GM10248 (cell line): Measurements from ENCODE around the gene MARS1.
"Not testable (repeated sequence)": the region's sequence is repeated elsewhere in the genome, so short reads cannot be mapped to it uniquely, and the experiment has no call there.

Experiments used
- CTCF ChIA-PET: fragments of 300-600 bp; sonication (Branson Sonifier 250); formaldehyde crosslinking; extraction: SDS; loops from one replicate; lab custom pipeline; 2021; ENCODE audit warnings: antibody characterized with exemption; lab: Yijun Ruan, JAX
- POLR2A ChIA-PET: fragments of 350-650 bp; sonication (Branson Sonifier 250); formaldehyde crosslinking; extraction: SDS; loops from one replicate; lab custom pipeline; 2020; ENCODE audit warnings: antibody characterized with exemption; lab: Yijun Ruan, JAX
- DNase-seq: peaks from one replicate; pipeline ENCODE4 v3.0.0; 2012; ENCODE audit errors: extremely low spot score
- TF ChIP-seq, protein P1 (sequence below): IDR thresholded peaks from 2 replicates; pipeline ENCODE4 v1.5.1; 2012; ENCODE audit warnings: mild to moderate bottlenecking, low read depth; ENCODE audit errors: extremely low read depth, missing control alignments, control extremely low read depth

Gene MARS1

DNA sequence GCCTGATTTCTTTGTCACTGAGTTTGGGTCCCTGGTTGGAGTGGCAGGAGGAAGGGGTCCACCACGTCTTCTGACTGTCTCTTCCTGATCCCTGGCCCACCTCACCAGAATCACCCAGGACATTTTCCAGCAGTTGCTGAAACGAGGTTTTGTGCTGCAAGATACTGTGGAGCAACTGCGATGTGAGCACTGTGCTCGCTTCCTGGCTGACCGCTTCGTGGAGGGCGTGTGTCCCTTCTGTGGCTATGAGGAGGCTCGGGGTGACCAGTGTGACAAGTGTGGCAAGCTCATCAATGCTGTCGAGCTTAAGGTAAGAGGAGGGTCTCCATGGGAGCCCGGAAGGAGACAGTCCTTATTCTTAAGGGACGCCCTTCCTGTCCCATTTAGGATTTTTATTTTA, 12.3 kb downstream of the MARS1 start:
- ChIA-PET CTCF (interaction anchor here (0.6 to 1.2 kb wide), 2 partner anchors 41 to 48 kb away, joined by 3 read pairs; no protein-coding TSS in a partner anchor), POLR2A (interaction anchor here (3.8 kb wide), 1 partner anchor 17 kb away, joined by 20 read pairs; no protein-coding TSS in a partner anchor)
- no peak for DNase-seq
- TF ChIP-seq, protein P1, sequence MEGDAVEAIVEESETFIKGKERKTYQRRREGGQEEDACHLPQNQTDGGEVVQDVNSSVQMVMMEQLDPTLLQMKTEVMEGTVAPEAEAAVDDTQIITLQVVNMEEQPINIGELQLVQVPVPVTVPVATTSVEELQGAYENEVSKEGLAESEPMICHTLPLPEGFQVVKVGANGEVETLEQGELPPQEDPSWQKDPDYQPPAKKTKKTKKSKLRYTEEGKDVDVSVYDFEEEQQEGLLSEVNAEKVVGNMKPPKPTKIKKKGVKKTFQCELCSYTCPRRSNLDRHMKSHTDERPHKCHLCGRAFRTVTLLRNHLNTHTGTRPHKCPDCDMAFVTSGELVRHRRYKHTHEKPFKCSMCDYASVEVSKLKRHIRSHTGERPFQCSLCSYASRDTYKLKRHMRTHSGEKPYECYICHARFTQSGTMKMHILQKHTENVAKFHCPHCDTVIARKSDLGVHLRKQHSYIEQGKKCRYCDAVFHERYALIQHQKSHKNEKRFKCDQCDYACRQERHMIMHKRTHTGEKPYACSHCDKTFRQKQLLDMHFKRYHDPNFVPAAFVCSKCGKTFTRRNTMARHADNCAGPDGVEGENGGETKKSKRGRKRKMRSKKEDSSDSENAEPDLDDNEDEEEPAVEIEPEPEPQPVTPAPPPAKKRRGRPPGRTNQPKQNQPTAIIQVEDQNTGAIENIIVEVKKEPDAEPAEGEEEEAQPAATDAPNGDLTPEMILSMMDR, result no peak

DNA sequence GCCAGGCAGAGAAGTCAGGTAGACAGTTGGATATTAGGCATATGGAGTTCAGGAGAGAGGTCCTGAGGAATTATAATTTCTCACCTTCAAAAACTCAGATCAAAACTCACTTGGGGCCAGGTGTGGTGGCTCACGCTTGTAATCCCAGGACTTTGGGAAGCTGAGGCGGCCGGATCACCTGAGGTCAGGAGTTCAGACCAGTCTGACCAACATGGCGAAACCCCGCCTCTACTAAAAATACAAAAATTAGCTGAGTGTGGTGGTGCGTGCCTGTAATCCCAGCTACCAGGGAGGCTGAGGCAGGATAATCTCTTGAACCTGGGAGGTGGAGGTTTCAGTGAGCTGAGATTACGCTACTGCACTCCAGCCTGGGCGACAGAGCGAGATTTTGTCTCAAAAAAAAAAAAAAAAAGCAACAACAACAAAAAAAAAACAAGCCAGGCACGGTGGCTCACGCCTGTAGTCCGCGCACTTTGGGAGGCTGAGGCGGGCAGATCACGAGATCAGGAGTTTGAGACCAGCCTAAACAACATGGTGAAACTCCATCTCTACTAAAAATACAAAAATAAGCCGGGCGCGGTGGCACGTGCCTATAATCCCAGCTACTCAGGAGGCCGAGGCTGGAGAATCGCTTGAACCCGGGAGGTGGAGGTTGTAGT, 14.6 kb downstream of the MARS1 start:
- ChIA-PET CTCF (interaction anchor here (1.2 to 1.8 kb wide), 3 partner anchors 12 to 43 kb away, joined by 4 to 6 read pairs (median 5); partner anchors contain the start of gene GLI1), POLR2A (interaction anchor here (3.8 kb wide), 1 partner anchor 15 kb away, joined by 20 read pairs; no protein-coding TSS in a partner anchor)
- not testable (repeated sequence) for DNase-seq

DNA sequence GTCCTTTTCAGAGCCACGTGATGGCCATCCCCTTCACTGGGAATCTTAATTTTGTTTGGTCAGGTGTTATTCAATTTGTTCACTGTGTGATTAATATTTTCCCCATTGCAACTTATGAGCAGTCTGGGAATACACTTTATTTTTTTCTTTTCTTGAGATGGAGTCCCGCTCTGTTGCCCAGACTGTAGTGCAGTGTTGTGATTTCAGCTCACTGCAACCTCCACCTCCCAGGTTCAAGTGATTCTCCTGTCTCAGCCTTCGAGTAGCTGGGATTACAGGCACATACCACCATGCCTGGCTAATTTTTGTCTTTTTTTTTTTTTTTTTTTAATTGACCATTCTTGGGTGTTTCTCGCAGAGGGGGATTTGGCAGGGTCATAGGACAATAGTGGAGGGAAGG, 18.7 kb downstream of the MARS1 start:
- POLR2A ChIA-PET, result interaction anchor here (1.5 kb wide), 1 partner anchor 8 kb away, joined by 3 read pairs; no protein-coding TSS in a partner anchor
- DNase-seq, CTCF ChIA-PET: not testable (repeated sequence)

- POLR2A ChIA-PET, DNase-seq, CTCF ChIA-PET: not testable (repeated sequence)
Observed at GRCh38 chr12:57507796-57508195, 19.9 kb downstream of the MARS1 start.

- TF ChIP-seq, protein P1, result no peak
- CTCF ChIA-PET, result interaction anchor here (2.3 kb wide), 1 partner anchor 13 kb away, joined by 7 read pairs; no protein-coding TSS in a partner anchor
- DNase-seq, result no peak
- POLR2A ChIA-PET, result interaction anchor here (0.6 to 2.2 kb wide), 2 partner anchors 9 to 133 kb away, joined by 5 to 7 read pairs; partner anchors contain the start of gene DDIT3
Observed at GRCh38 chr12:57511161-57511560, 23.3 kb downstream of the MARS1 start.

DNA sequence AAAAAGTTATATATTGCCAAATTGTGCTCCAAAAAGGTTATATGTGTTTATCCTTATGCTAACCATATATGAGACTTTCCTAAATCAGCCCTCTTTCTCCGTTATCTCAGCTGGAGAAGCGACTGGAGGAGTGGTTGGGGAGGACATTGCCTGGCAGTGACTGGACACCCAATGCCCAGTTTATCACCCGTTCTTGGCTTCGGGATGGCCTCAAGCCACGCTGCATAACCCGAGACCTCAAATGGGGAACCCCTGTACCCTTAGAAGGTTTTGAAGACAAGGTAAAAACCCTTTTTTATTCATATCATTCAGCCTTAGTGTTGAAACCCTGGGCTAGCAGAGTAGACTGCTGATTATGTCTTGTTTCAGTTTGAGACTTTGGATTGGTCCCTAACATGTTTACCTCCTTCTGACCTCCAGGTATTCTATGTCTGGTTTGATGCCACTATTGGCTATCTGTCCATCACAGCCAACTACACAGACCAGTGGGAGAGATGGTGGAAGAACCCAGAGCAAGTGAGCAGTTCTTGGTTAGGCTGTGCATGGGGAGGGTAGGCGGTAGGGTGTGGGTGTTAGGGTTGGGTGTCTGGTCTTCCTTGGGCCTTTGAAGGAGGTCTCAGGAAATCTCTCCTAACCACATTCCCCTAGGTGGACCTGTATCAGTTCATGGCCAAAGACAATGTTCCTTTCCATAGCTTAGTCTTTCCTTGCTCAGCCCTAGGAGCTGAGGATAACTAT, 23.9 kb downstream of the MARS1 start:
- TF ChIP-seq, protein P1, result no peak
- ChIA-PET CTCF (interaction anchor here (1.5 to 2.3 kb wide), 2 partner anchors 14 to 59 kb away, joined by 3 to 7 read pairs; no protein-coding TSS in a partner anchor), POLR2A (interaction anchor here (0.6 to 2.2 kb wide), 2 partner anchors 9 to 132 kb away, joined by 5 to 7 read pairs; partner anchors contain the start of gene DDIT3)
- DNase-seq, result no peak

- POLR2A ChIA-PET, result no interaction called here
- DNase-seq, result no peak
- CTCF ChIA-PET, result interaction anchor here (1.5 kb wide), 1 partner anchor 60 kb away, joined by 3 read pairs; no protein-coding TSS in a partner anchor
- TF ChIP-seq, protein P1, result no peak
Observed at GRCh38 chr12:57512665-57513064, 24.8 kb downstream of the MARS1 start.

DNA sequence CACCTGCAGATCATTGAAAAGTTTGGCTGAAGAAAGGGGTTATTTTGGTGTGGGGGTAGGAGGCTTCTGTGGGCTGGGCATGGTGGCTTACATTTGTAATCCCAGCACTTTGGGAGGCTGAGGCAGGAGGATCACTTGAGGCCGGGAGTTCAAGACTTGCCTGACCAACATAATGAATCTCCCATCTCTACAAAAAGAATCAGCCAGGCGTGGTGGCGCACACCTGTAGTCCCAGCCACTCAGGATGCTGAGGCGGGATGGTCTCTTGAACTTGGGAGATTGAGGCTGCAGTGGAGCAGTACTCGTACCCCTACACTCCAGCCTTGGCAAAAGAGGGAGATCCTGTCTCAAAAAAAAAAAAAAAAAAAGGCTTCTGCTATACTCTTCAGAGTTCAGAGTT, 25.4 kb downstream of the MARS1 start:
- CTCF ChIA-PET, result interaction anchor here (1.5 kb wide), 1 partner anchor 60 kb away, joined by 3 read pairs; no protein-coding TSS in a partner anchor
- TF ChIP-seq, protein P1, result no peak
- POLR2A ChIA-PET, result interaction anchor here (0.6 to 0.9 kb wide), 4 partner anchors 16 to 1177 kb away, joined by 3 to 5 read pairs (median 3); no protein-coding TSS in a partner anchor
- no peak for DNase-seq

- not testable (repeated sequence) for DNase-seq
- POLR2A ChIA-PET, result interaction anchor here (0.6 to 0.9 kb wide), 4 partner anchors 17 to 1177 kb away, joined by 3 to 5 read pairs (median 3); no protein-coding TSS in a partner anchor
- CTCF ChIA-PET, result interaction anchor here (1.5 kb wide), 1 partner anchor 61 kb away, joined by 3 read pairs; no protein-coding TSS in a partner anchor
Observed at GRCh38 chr12:57513677-57514076, 25.8 kb downstream of the MARS1 start.

DNA sequence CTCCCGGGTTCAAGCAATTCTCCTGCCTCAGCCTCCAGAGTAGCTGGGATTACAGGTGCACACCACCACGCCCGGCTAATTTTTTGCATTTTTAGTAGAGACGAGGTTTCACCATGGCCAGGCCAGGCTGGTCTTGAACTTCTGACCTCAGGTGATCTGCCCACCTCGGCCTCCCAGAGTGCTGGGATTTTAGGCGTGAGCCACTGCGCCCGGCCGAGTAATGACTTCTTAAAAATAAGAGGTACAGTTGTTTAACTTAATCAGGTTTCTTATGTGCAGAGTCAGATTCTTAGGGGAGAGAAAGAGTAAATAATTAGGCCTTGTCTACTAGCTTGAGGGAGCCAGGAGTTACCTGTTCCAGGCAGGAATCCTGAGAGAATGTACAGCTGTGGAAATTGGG, 26.4 kb downstream of the MARS1 start:
- ChIA-PET POLR2A (interaction anchor here (0.7 kb wide), 1 partner anchor 25 kb away, joined by 3 read pairs; no protein-coding TSS in a partner anchor), CTCF (interaction anchor here (1.4 kb wide), 1 partner anchor 23 kb away, joined by 3 read pairs; no protein-coding TSS in a partner anchor)
- DNase-seq, result not testable (repeated sequence)
